Measurements from ENCODE around the gene TRIM63. TPM values are rescaled to one million over a fixed set of nuclear protein-coding genes. Genes with fewer than 3 reads are reported as not detected.

The TRIM63 gene
- total RNA-seq, 2 donors from 2014 or later = not detected

GRCh38 chr1:26050248-26050640, 17.2 kb downstream of the TRIM63 start:
- TF ChIP-seq, protein P1, sequence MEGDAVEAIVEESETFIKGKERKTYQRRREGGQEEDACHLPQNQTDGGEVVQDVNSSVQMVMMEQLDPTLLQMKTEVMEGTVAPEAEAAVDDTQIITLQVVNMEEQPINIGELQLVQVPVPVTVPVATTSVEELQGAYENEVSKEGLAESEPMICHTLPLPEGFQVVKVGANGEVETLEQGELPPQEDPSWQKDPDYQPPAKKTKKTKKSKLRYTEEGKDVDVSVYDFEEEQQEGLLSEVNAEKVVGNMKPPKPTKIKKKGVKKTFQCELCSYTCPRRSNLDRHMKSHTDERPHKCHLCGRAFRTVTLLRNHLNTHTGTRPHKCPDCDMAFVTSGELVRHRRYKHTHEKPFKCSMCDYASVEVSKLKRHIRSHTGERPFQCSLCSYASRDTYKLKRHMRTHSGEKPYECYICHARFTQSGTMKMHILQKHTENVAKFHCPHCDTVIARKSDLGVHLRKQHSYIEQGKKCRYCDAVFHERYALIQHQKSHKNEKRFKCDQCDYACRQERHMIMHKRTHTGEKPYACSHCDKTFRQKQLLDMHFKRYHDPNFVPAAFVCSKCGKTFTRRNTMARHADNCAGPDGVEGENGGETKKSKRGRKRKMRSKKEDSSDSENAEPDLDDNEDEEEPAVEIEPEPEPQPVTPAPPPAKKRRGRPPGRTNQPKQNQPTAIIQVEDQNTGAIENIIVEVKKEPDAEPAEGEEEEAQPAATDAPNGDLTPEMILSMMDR (conservative IDR thresholded peaks at IDR 0.05) = no peak
- peaks cover 51% of the 10 kb centered on the region for H3K27me3 ChIP-seq (ENCODE audit: control insufficient read depth, insufficient read depth, low read length, poor library complexity, severe bottlenecking)
- Mint-ChIP-seq H3K27ac (no peak overlapping the region), H3K27me3 (ENCODE audit: insufficient read depth) (peaks cover 60% of the 10 kb centered on the region), H3K36me3 (ENCODE audit: low read depth) (no peaks in the 10 kb centered on the region), H3K9me3 (no peaks in the 10 kb centered on the region), H3K4me1 (peaks cover 3% of the 10 kb centered on the region), H3K4me3 (no peak overlapping the region)
- 96 to 97% methylated on average over 6 of the region's 6 CpGs for WGBS, 2 experiments (ENCODE audit: insufficient coverage in 1 of 2, insufficient read length in 1 of 2)
- no peak overlapping the region for H3K27ac ChIP-seq (ENCODE audit: low read depth, low read length)
- H3K4me3 ChIP-seq (ENCODE audit: low read length) = no peak overlapping the region
- H3K9me3 ChIP-seq (ENCODE audit: control insufficient read depth, low read length) = no peaks in the 10 kb centered on the region
- no peak for DNase-seq
- no peaks in the 10 kb centered on the region for H3K36me3 ChIP-seq (ENCODE audit: control insufficient read depth, insufficient read depth, low read length)
- H3K4me1 ChIP-seq (ENCODE audit: control insufficient read depth, insufficient read depth, low read length) = peaks cover 3% of the 10 kb centered on the region
- H3K9ac ChIP-seq (ENCODE audit: extremely low read depth, low read length, poor library complexity, severe bottlenecking) = no peak overlapping the region

DNA sequence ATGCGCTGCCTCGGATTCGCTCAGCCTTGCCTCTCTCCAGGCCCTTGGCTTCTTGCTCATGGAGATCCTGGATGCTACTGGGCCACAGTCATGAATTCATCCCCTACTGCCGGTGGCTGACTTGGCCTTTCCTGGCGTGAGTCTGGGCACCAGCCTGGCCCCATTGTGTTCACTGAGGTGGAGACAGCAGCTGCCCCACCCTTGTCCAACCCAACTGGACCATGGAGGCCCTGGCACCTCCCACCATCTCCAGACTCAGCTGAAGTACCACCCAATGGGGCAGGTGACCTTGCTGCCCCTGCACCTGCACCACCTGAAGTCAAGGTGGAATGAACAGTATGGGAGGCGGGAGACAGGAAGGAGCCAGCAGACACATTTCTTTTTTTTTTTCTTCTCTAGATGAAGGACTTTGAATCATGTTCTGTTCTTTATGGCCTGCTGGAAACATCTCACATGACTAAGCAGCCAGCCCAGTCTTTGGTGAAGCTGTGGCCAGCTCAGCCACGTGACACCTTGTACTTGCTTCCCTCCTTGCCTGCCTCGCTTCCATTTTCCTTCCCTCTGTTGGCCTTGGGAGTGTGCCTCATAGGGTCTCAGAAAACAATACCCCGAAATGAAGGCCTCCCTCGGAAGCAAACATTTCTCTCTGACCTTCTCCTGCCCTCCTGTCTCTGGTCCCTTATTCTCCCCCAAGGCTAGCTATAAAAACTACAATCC, 17.7 kb downstream of the TRIM63 start:
- Histone ChIP-seq H3K4me1 (ENCODE audit: control insufficient read depth, insufficient read depth, low read length) (peaks cover 3% of the 10 kb centered on the region), H3K9ac (ENCODE audit: extremely low read depth, low read length, poor library complexity, severe bottlenecking) (no peak overlapping the region), H3K27me3 (ENCODE audit: control insufficient read depth, insufficient read depth, low read length, poor library complexity, severe bottlenecking) (peaks cover 56% of the 10 kb centered on the region), H3K9me3 (ENCODE audit: control insufficient read depth, low read length) (no peaks in the 10 kb centered on the region), H3K36me3 (ENCODE audit: control insufficient read depth, insufficient read depth, low read length) (no peaks in the 10 kb centered on the region), H3K4me3 (ENCODE audit: low read length) (no peak overlapping the region), H3K27ac (ENCODE audit: low read depth, low read length) (no peak overlapping the region)
- 83 to 85% methylated on average over 9 to 10 of the region's 10 CpGs for WGBS, 2 experiments (ENCODE audit: insufficient coverage in 1 of 2, insufficient read length in 1 of 2)
- TF ChIP-seq, protein P1 (conservative IDR thresholded peaks at IDR 0.05) = no peak
- Mint-ChIP-seq H3K9me3 (no peaks in the 10 kb centered on the region), H3K36me3 (ENCODE audit: low read depth) (no peaks in the 10 kb centered on the region), H3K27ac (no peak overlapping the region), H3K4me3 (no peak overlapping the region), H3K4me1 (peaks cover 5% of the 10 kb centered on the region), H3K27me3 (ENCODE audit: insufficient read depth) (peaks cover 65% of the 10 kb centered on the region)
- DNase-seq = no peak

DNA sequence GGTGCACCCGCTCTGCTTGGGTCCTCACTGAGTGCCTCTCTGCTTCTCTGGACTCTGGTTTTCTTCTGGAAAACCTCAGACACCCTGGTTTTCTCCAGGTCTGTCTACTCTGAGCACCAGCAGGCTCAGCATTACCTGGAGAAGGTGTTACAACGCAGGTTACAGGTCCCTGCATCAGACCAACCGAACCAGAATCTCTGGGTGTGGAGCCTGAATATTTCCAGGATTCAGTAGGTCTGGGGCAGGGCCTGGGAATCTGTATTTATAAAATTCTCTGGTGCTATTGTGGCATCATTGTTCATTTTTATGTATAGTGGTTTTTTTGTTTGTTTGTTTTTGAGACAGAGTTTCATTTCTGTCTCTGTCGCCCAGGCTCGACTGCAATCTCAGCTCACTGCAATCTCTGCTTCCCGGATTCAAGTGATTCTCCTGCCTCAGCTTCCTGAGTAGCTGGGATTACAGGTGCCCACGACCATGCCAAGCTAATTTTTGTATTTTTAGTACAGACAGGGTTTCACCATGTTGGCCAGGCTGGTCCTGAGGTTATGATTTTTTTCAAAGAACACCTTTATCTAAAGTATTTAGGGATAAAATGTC, 20.1 kb downstream of the TRIM63 start:
- peaks cover 80% of the 10 kb centered on the region for H3K27me3 Mint-ChIP-seq (ENCODE audit: insufficient read depth)
- H3K27ac Mint-ChIP-seq = no peak overlapping the region
- Histone ChIP-seq H3K27me3 (ENCODE audit: control insufficient read depth, insufficient read depth, low read length, poor library complexity, severe bottlenecking) (peaks cover 80% of the 10 kb centered on the region), H3K4me1 (ENCODE audit: control insufficient read depth, insufficient read depth, low read length) (peaks cover 3% of the 10 kb centered on the region), H3K9me3 (ENCODE audit: control insufficient read depth, low read length) (no peaks in the 10 kb centered on the region), H3K9ac (ENCODE audit: extremely low read depth, low read length, poor library complexity, severe bottlenecking) (no peak overlapping the region), H3K36me3 (ENCODE audit: control insufficient read depth, insufficient read depth, low read length) (no peaks in the 10 kb centered on the region), H3K27ac (ENCODE audit: low read depth, low read length) (no peak overlapping the region), H3K4me3 (ENCODE audit: low read length) (no peak overlapping the region)
- H3K4me1 Mint-ChIP-seq = peaks cover 2% of the 10 kb centered on the region
- H3K9me3 Mint-ChIP-seq = no peaks in the 10 kb centered on the region
- H3K4me3 Mint-ChIP-seq = no peak overlapping the region
- 86 to 89% methylated on average over 7 of the region's 7 CpGs for WGBS, 2 experiments (ENCODE audit: insufficient coverage in 1 of 2, insufficient read length in 1 of 2)
- TF ChIP-seq, protein P1 (conservative IDR thresholded peaks at IDR 0.05) = no peak
- no peak for DNase-seq
- no peaks in the 10 kb centered on the region for H3K36me3 Mint-ChIP-seq (ENCODE audit: low read depth)

Measured in endodermal cell (in vitro differentiated cells).